Breast epithelium (tissue), 3 donors: Measurements from ENCODE around the gene SLC43A1.

Experiments
- CTCF ChIP-seq, 3 donors: fragments of 450-650 bp; IDR thresholded peaks; one replicate each; pipeline ENCODE4 v1.5.1; 2016 to 2017; ENCODE audit warnings: antibody characterized with exemption in 3 of 3, mild to moderate bottlenecking in 3 of 3, moderate library complexity in 3 of 3
- POLR2A ChIP-seq: fragments of 450-650 bp; IDR thresholded peaks from one replicate; pipeline ENCODE4 v1.6.1; 2016; ENCODE audit warnings: antibody characterized with exemption, mild to moderate bottlenecking, moderate library complexity
- POLR2AphosphoS5 ChIP-seq, 3 donors: sonication (generic); formaldehyde crosslinking; IDR thresholded peaks; one replicate each; pipeline ENCODE4 v1.6.1; 2017; ENCODE audit warnings: antibody characterized with exemption in 3 of 3

- TF ChIP-seq CTCF (IDR thresholded peaks at IDR 0.05) (no peak), POLR2AphosphoS5 (IDR thresholded peaks at IDR 0.05) (no peak), POLR2A (no peak)
Measured at GRCh38 chr11:57466680-57467079, 48.8 kb downstream of the SLC43A1 start.
